Osteocyte (in vitro differentiated cells): Measurements from ENCODE around the gene SIN3B. TPM values are rescaled to one million over a fixed set of nuclear protein-coding genes. Genes with fewer than 3 reads are reported as not detected.

Experiments
- DNase-seq: peaks from one replicate; pipeline ENCODE4 v3.0.0; 2021; ENCODE audit warnings: mixed read lengths; ENCODE audit not compliant: unreplicated experiment; ENCODE audit errors: extremely low spot score
- H3K27ac Mint-ChIP-seq: one replicate; pipeline ENCODE4 v1.8.0; 2021; ENCODE audit warnings: mild to moderate bottlenecking, mixed read lengths; ENCODE audit not compliant: unreplicated experiment
- H3K27me3 Mint-ChIP-seq: one replicate; pipeline ENCODE4 v1.8.0; 2021; ENCODE audit warnings: mixed read lengths; ENCODE audit not compliant: unreplicated experiment
- H3K36me3 Mint-ChIP-seq: one replicate; pipeline ENCODE4 v1.8.0; 2021; ENCODE audit warnings: mixed read lengths; ENCODE audit not compliant: unreplicated experiment
- H3K4me1 Mint-ChIP-seq: one replicate; pipeline ENCODE4 v1.8.0; 2021; ENCODE audit warnings: mixed read lengths; ENCODE audit not compliant: unreplicated experiment
- H3K4me3 Mint-ChIP-seq: one replicate; pipeline ENCODE4 v1.8.0; 2021; ENCODE audit warnings: mild to moderate bottlenecking, moderate library complexity, mixed read lengths; ENCODE audit not compliant: unreplicated experiment
- H3K9me3 Mint-ChIP-seq: one replicate; pipeline ENCODE4 v1.8.0; 2021; ENCODE audit warnings: mixed read lengths; ENCODE audit not compliant: unreplicated experiment
- CTCF ChIP-seq: fragments of 200-600 bp; sonication (generic); IDR thresholded peaks from 2 replicates; pipeline ENCODE4 v1.5.0; 2021; ENCODE audit warnings: antibody characterized with exemption, mild to moderate bottlenecking, moderate library complexity
- total RNA-seq: library from RNA; stranded (reverse); gene quantifications from 2 replicates; pipeline ENCODE4 v1.2.1, GENCODE V29; 2021

The SIN3B gene
- total RNA-seq, 1 donor from 2014 or later = 80.0 TPM

GRCh38 chr19:16899566-16900075, 70.4 kb downstream of the SIN3B start:
- H3K9me3 Mint-ChIP-seq = no peaks in the 10 kb centered on the region

GRCh38 chr19:16901491-16902175, 72.4 kb downstream of the SIN3B start:
- Mint-ChIP-seq H3K9me3 (no peaks in the 10 kb centered on the region), H3K27ac (no peak overlapping the region), H3K36me3 (peaks cover 7% of the 10 kb centered on the region), H3K27me3 (no peaks in the 10 kb centered on the region), H3K4me3 (no peak overlapping the region), H3K4me1 (peaks cover 10% of the 10 kb centered on the region)
- no peak for DNase-seq
- no peak for TF ChIP-seq CTCF

More at GRCh38 chr19:16899566-16900075, 70.4 kb downstream of the SIN3B start:
- Mint-ChIP-seq H3K27ac (no peak overlapping the region), H3K36me3 (peaks cover 8% of the 10 kb centered on the region), H3K27me3 (no peaks in the 10 kb centered on the region), H3K4me1 (peaks cover 16% of the 10 kb centered on the region), H3K4me3 (no peak overlapping the region)
- no peak for DNase-seq
- TF ChIP-seq CTCF = peak; percentile 62

- no peaks in the 10 kb centered on the region for H3K9me3 Mint-ChIP-seq
- H3K27ac Mint-ChIP-seq = no peak overlapping the region
- no peak for DNase-seq
- no peak for TF ChIP-seq CTCF
- H3K4me1 Mint-ChIP-seq = peaks cover 10% of the 10 kb centered on the region
- no peaks in the 10 kb centered on the region for H3K27me3 Mint-ChIP-seq
- peaks cover 7% of the 10 kb centered on the region for H3K36me3 Mint-ChIP-seq
- H3K4me3 Mint-ChIP-seq = no peak overlapping the region
These were observed 73.3 kb downstream of the SIN3B start for GRCh38 chr19:16902545-16902944.

- Mint-ChIP-seq H3K27ac (no peak overlapping the region), H3K4me1 (peaks cover 7% of the 10 kb centered on the region), H3K36me3 (peaks cover 7% of the 10 kb centered on the region), H3K9me3 (no peaks in the 10 kb centered on the region), H3K27me3 (no peaks in the 10 kb centered on the region), H3K4me3 (no peak overlapping the region)
- no peak for TF ChIP-seq CTCF
- DNase-seq = no peak
These were observed 74.1 kb downstream of the SIN3B start for GRCh38 chr19:16903347-16903746.

- Mint-ChIP-seq H3K9me3 (no peaks in the 10 kb centered on the region), H3K36me3 (peaks cover 7% of the 10 kb centered on the region), H3K4me1 (peaks cover 5% of the 10 kb centered on the region), H3K27ac (no peak overlapping the region), H3K27me3 (no peaks in the 10 kb centered on the region), H3K4me3 (no peak overlapping the region)
- no peak for TF ChIP-seq CTCF
- no peak for DNase-seq
These were observed 75.4 kb downstream of the SIN3B start for GRCh38 chr19:16904599-16904998.
